Measurements from ENCODE around the gene FLNC.

DNA sequence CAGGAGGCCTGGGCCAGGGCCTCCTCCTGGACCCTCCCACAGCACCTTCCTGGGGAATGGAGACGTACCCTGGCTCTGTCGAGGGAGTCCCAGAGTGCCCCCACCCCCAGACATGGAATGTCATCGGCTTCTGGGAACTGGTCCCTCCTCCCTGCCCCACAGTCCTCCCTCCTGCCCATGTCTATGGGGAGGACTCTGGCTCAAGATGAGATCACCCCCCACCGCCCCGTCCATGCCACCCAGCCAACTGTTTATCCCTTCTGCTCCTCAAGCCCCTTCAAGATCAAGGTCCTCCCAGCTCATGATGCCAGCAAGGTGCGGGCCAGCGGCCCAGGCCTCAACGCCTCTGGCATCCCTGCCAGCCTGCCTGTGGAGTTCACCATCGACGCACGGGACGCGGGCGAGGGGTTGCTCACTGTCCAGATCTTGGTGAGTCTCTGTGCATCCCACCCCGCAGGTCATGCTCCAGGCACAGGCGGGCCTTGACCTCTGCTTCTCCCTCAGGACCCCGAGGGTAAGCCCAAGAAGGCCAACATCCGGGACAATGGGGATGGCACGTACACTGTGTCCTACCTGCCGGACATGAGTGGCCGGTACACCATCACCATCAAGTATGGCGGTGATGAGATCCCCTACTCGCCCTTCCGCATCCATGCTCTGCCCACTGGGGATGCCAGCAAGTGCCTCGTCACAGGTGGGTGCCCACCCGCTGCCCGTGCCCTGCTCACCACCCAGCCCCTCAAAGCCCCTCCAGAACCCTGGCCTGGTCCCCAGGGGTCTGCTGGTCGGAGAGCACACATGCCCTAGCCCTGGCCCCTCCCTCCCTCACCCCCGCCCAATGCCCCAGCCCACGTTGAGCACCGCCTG is 18.3 kb downstream of the FLNC start:
- TF ChIP-seq, protein P1, sequence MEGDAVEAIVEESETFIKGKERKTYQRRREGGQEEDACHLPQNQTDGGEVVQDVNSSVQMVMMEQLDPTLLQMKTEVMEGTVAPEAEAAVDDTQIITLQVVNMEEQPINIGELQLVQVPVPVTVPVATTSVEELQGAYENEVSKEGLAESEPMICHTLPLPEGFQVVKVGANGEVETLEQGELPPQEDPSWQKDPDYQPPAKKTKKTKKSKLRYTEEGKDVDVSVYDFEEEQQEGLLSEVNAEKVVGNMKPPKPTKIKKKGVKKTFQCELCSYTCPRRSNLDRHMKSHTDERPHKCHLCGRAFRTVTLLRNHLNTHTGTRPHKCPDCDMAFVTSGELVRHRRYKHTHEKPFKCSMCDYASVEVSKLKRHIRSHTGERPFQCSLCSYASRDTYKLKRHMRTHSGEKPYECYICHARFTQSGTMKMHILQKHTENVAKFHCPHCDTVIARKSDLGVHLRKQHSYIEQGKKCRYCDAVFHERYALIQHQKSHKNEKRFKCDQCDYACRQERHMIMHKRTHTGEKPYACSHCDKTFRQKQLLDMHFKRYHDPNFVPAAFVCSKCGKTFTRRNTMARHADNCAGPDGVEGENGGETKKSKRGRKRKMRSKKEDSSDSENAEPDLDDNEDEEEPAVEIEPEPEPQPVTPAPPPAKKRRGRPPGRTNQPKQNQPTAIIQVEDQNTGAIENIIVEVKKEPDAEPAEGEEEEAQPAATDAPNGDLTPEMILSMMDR (IDR thresholded peaks at IDR 0.05; ENCODE audit: extremely low read depth in 1 of 2, insufficient read depth in 1 of 2, low read depth in 1 of 2, low read length in 2 of 2) = no peak
- TF ChIP-seq POLR2A (IDR thresholded peaks at IDR 0.05; ENCODE audit: low read depth, low read length) (no peak), JUN (IDR thresholded peaks at IDR 0.05; ENCODE audit: borderline replicate concordance, insufficient read depth, insufficient read length, low read depth) (no peak), EZH2 (IDR thresholded peaks at IDR 0.05; ENCODE audit: borderline replicate concordance, low read depth, low read length, severe bottlenecking) (no peak), POLR2AphosphoS5 (IDR thresholded peaks at IDR 0.05; ENCODE audit: insufficient read depth, low read depth, low read length) (no peak), GATA2 (IDR thresholded peaks at IDR 0.05; ENCODE audit: insufficient read depth, insufficient read length, low read depth, low read length) (no peak), MYC (IDR thresholded peaks at IDR 0.05; ENCODE audit: low read depth, low read length) (no peak), FOS (IDR thresholded peaks at IDR 0.05; ENCODE audit: borderline replicate concordance, insufficient read depth, low read length) (no peak)
- TF ChIP-seq, protein P2, sequence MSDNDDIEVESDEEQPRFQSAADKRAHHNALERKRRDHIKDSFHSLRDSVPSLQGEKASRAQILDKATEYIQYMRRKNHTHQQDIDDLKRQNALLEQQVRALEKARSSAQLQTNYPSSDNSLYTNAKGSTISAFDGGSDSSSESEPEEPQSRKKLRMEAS (IDR thresholded peaks at IDR 0.05; ENCODE audit: insufficient read depth, insufficient read length) = no peak

All from endothelial cell of umbilical vein (primary cell).